ENCODE measurements around the gene FBLN2. TPM values are rescaled to one million over a fixed set of nuclear protein-coding genes. Genes with fewer than 3 reads are reported as not detected.

Gene FBLN2
- total RNA-seq, 4 donors from 2014 or later = 75.7 to 159 (median 89.8) TPM

- Histone ChIP-seq H3K36me3 (no peaks in the 10 kb centered on the region), H3K27me3 (no peaks in the 10 kb centered on the region), H3K4me1 (no peaks in the 10 kb centered on the region), H3K9me3 (no peaks in the 10 kb centered on the region), H3K27ac (no peak overlapping the region), H3K4me3 (replicated peaks in 1 of 3) (no peak overlapping the region)
- 92 to 96% methylated on average over 12 of the region's 14 CpGs for WGBS, 2 donors
- intact Hi-C loops (cut with DNase I) = no loop called here
- no peak for TF ChIP-seq CTCF (IDR thresholded peaks at IDR 0.05)
- TF ChIP-seq POLR2A (IDR thresholded peaks at IDR 0.05) = no peak
- no peak for DNase-seq
Observed at GRCh38 chr3:13577181-13578121, 28.5 kb downstream of the FBLN2 start.

DNA sequence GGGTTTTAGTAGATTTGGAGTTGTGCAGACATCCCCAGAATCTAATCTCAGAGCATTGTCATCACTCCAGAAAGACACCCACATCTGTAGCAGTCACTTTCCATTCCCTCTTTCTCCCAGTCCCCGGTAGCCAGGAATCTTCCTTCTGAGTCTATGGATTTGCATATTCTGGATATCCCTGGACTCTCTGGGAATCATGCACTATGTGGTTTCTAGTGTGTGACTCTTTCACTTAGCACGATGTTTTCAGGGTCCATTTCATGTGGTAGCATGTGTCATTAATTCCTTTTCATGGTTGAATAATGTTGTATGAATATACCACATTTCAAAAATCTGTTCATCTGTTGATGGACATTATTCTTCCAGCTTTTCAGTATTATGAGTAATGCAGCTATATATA, 29.3 kb downstream of the FBLN2 start:
- H3K27ac ChIP-seq = no peak overlapping the region
- 71 to 83% methylated on average over 2 of the region's 2 CpGs for WGBS, 2 donors
- no peaks in the 10 kb centered on the region for H3K4me1 ChIP-seq
- TF ChIP-seq CTCF (IDR thresholded peaks at IDR 0.05) = no peak
- no peak for TF ChIP-seq POLR2A (IDR thresholded peaks at IDR 0.05)
- no peaks in the 10 kb centered on the region for H3K9me3 ChIP-seq
- H3K4me3 ChIP-seq (replicated peaks in 1 of 3) = no peak overlapping the region
- H3K27me3 ChIP-seq = no peaks in the 10 kb centered on the region
- H3K36me3 ChIP-seq = no peaks in the 10 kb centered on the region
- intact Hi-C loops (cut with DNase I) = no loop called here
- no peak for DNase-seq

GRCh38 chr3:13579063-13579462, 30.1 kb downstream of the FBLN2 start:
- no peak for TF ChIP-seq CTCF (IDR thresholded peaks at IDR 0.05)
- TF ChIP-seq POLR2A (IDR thresholded peaks at IDR 0.05) = no peak
- intact Hi-C loops (cut with DNase I) = no loop called here
- Histone ChIP-seq H3K4me1 (no peaks in the 10 kb centered on the region), H3K27ac (no peak overlapping the region), H3K27me3 (no peaks in the 10 kb centered on the region), H3K4me3 (replicated peaks in 1 of 3) (no peak overlapping the region), H3K36me3 (no peaks in the 10 kb centered on the region), H3K9me3 (no peaks in the 10 kb centered on the region)
- 74 to 76% methylated on average over 4 of the region's 4 CpGs for WGBS, 2 donors
- DNase-seq = no peak

DNA sequence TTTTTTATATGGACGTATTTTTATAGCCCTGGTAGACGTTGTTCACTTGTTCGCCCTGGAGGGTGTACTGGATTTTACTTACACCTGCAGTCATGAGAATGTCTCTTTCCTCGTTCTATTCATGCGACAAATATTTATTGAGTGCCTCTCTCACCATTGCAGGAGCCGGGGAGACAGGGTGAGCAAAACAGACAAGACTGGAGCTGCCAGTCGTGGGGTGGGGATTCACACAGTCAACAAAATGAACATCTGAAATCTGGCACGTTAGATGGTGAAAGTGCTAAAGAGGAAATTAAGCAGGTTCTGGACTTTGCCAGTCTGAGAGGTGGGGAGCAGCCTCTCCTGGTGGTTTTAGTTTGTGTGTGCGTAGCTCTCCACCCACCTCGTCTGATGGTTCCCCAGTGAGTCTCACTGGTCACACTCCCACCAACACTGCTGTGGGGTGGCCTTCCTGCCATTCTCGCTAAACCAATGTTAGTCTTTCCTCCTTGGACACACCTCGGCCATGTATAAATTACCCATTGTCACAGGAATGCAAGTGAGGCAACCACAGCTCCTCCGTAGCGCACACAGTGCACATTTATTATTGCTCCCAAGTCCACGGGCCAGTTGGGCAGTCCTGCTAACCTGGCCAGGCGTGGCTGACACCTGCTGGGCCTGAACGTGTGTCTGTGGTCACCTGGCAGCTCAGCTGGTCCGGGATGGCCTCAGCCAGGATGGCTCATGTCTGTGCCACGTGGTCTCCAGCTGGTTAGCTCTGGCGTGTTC, 31.5 kb downstream of the FBLN2 start:
- no peak overlapping the region for H3K4me3 ChIP-seq (replicated peaks in 1 of 3)
- no peaks in the 10 kb centered on the region for H3K4me1 ChIP-seq
- 72 to 75% methylated on average over 20 of the region's 20 CpGs for WGBS, 2 donors
- intact Hi-C loops (cut with DNase I) = no loop called here
- no peak overlapping the region for H3K27ac ChIP-seq
- H3K36me3 ChIP-seq = no peaks in the 10 kb centered on the region
- H3K9me3 ChIP-seq = no peaks in the 10 kb centered on the region
- TF ChIP-seq CTCF (IDR thresholded peaks at IDR 0.05) = no peak
- TF ChIP-seq POLR2A (IDR thresholded peaks at IDR 0.05) = no peak
- no peaks in the 10 kb centered on the region for H3K27me3 ChIP-seq
- DNase-seq = no peak
